Stimulated activated CD8-positive, alpha-beta memory T cell treated with anti-CD3 and anti-CD28 coated beads, Interleukin-15, amount 100 ng/mL, for 4 hours (primary cell): ENCODE results near the gene LRR1.
"Not testable (repeated sequence)": the region's sequence is repeated elsewhere in the genome, so short reads cannot be mapped to it uniquely, and the experiment has no call there.

Experiments used
- DNase-seq, 2 donors: peaks; one replicate each; pipeline ENCODE4 v3.0.0-alpha.2; 2020; ENCODE audit warnings: low read depth in 2 of 2

The LRR1 gene, protein sequence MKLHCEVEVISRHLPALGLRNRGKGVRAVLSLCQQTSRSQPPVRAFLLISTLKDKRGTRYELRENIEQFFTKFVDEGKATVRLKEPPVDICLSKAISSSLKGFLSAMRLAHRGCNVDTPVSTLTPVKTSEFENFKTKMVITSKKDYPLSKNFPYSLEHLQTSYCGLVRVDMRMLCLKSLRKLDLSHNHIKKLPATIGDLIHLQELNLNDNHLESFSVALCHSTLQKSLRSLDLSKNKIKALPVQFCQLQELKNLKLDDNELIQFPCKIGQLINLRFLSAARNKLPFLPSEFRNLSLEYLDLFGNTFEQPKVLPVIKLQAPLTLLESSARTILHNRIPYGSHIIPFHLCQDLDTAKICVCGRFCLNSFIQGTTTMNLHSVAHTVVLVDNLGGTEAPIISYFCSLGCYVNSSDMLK

DNA sequence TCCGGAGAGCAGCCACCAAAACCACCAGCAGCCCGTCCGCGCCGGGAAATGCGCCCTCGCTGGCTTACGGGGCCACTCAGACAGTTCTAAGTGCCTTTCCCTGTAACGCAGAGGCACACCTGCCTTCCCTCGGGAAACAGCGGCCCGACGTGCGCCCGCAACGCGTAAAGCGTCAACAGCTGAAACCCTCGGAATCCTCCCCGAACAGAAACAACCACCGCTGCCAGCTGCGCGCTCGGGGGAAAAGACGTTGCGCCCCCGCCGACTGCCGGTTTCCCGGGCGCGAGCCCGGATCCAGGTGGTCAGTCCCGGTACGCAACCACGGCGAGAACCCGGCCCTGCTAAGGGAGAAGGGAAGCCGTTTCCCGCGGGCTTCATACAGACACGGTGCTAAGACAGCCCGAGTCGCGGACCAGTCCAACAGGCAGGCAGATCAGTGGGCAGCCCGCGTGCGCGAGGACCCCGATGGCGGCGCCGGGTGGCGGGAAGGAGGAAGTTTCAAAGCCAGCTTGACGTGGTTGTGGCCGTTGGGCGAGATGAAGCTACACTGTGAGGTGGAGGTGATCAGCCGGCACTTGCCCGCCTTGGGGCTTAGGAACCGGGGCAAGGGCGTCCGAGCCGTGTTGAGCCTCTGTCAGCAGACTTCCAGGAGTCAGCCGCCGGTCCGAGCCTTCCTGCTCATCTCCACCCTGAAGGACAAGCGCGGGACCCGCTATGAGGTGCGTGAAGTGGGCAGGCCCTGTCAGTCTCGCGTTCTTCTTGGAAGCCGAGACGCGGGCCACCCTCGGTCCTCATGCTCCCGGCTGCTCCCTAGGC, at the start of gene LRR1:
TSS of gene LRR1 (plus strand) at position 456 of the 816 bp plus-strand sequence. CDS start at position 537, 81 bp downstream.
- DNase-seq, result peak; percentile 64 to 70

DNA sequence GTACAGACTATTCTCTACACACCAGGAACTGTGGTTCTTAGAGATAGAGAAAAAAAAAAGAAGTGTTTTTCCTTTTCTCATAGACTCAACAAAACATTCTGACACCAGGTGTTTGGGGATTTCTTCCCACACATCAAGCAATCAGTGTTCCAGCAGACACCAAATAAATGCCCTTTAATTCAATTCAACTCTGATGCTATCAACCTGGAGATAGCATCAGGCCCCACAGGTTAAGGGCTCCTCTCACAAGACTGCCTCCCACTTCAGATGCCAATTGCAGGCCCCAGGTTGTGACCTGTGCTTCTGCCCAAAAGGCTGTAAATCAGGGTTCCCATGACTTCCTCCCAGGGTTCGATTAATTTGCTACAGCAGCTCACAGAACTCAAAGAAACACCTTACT, 49.3 kb upstream of the LRR1 start:
- DNase-seq, result no peak

GRCh38 chr14:49549881-49550280, 48.9 kb upstream of the LRR1 start:
- DNase-seq, result no peak

DNA sequence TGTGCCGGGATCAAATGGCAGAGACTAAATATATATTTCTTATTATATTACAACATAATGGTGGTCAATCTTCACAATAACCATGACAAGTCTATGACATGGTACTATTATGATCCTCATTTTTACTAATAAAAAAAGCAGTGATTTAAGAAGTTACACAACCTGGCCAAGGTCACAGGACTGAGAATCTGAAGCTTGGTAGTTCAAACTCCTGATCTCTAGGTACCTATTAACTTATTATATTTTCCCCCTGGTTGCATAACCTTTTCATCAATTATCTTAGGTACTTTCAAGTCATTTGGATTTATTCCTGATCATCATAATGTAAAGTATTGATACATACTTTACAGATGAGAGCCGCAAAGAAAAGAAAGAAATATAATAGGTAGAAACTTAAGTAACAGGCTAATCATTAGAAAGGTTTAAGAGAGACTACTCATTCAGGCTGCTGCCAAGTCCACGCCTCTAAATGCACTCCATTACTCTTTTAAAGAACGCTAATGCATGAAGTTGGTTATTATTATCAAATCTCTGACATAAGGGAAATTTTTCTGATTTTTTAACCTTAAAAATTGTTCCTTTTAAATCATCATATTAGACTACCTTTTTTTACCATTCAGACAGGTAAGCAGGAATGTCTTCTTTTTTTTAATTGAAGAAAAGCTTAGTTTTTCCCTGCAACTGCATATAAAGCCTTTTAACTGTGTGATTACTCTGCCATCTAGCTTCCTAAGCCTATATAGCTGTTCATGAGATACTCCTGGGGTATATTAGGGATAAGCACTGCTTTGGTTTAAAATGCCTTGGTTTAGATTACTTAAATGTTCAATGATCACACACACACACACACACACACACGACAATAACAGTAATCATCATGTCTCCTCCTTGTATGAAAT, 48.2 kb upstream of the LRR1 start:
- no peak for DNase-seq

DNA sequence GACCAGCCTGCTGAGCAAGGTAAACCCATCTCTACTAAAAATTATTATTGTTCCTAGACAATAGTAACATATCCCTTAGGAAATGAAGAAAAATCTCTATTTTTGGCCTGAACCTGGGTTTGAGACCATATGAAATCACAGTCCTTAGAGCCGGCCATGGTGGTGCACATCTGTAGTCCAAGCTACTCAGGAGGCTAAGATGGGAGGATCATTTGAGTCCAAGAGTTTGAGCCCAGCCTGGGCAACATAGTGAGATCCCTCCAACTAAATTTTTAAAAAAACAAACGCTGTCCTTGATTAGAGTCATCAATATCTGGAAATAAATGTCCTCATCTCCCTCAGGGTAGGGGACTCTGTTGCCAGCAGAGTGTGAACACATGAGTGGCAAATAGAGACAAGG, 47.2 kb upstream of the LRR1 start:
- DNase-seq, result no peak

DNA sequence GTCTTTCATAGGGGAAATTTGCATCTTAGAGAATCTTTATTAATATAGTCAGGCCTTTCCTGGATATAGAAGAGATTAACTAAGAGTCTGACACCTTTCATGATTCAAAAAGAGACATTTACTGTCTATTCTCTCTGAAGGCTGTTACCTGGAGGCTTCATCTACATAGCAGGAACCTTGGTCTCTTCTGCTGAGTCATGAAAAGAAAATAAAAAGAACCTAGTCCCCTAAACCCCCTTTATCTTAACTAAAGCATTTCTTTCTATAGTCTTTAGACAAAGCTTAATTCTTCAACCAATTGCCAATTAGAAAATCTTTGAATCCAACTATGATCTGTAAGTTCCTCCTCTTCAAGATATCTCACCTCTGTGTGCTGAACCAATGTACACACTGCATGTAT, 45.6 kb upstream of the LRR1 start:
- DNase-seq, result no peak

GRCh38 chr14:49553892-49554291, 44.8 kb upstream of the LRR1 start:
- DNase-seq, result no peak

- no peak for DNase-seq
Observed at GRCh38 chr14:49559979-49560768, 38.6 kb upstream of the LRR1 start.

DNA sequence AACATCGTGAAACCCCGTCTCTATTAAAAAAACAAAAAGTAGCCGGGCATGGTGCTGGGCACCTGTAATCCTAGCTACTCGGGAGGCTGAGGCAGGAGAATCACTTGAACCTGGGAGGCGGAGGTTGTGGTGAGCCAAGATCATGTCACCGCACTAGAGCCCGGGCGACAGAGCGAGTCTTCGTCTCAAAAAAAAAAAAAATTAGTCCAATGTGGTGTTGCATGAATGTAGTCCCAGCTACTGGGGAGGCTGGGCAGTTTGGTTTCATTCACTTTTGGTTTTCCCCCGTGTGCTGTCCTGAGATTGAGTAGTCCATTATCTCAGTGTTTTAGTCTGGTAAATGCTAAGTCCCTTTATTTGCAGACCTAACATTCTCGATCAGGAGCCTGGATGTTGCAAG, 32.0 kb upstream of the LRR1 start:
- no peak for DNase-seq

DNA sequence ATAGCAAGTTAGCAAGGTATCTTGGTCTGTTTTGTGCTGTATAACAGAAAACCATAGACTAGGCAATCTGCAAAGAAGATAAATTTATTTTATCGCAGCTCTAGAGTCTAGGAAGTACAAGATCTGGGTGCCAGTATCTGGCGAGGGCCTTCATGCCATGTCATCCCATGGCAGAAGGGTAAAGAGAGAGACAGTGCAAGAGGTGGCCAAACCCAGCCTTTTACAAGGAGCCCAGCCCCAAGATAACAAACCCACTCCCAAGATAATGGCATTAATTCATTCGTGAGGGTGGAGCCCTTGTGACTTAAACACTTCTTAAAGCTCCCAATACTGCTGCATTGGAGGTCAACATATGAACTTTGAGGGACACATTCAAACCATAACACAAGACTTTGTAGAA, 29.5 kb upstream of the LRR1 start:
- DNase-seq, result no peak

DNA sequence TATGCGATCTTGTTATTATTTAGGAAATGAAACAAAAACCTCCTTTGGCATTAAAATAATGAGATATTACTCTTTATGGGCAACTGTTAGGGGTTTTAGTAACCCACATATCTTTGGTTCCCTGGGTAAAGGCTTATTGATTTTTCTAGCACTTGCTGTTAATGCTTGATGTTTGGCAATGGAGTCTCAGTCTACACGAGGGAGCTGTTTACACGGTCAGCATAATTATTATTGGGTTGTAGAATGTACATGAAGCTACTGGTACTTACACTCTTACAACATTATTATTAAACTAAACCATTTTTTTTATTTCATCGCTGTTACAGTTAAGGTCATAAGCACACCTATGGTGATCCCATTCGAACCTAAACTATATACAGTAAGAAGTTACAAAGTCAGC, 24.7 kb upstream of the LRR1 start:
- no peak for DNase-seq

- no peak for DNase-seq
Observed at GRCh38 chr14:49578141-49578540, 20.6 kb upstream of the LRR1 start.

- DNase-seq, result no peak
Observed at GRCh38 chr14:49579841-49580240, 18.9 kb upstream of the LRR1 start.

DNA sequence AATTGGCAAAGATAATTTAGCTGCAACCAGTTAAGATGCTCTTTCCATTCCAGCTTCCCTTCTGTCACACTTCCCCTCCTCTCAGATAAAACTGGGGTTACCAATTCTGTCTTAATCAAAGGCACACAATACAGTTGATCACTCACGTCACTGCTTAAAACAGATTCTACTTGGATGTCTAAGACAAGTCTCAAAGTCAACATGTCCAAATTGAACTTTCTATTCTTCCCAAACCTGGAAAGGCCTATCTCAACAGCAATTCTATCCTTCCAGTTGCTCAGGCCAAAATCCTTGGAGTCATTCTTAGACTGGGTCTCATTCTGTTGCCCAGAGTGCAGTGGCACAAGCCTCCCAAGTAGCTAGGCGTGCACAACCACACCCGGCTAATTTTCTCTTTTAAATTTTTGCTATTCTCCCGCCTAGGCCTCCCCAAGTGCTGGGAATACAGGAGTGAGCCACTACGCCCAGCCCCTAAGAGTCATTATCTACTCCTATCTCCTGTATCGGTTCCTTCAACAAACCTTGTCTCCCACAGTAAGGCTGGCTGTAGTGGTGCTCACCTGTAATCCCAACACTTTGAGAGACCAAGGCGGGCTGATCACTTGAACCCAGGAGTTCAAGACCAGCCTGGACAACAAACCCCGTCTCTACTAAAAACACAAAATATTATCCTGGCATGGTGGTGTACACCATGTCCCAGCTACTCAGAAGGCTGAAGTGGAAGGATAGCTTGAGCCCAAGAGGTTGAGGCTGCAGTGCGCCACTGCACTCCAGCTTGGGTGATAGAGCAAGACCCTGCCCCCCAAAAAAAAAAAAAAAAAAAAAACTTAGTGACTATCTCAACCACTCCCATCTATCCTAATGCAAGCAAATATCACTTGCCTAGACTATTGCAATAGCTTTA, 17.3 kb upstream of the LRR1 start:
- no peak for DNase-seq

GRCh38 chr14:49582113-49582977, 16.4 kb upstream of the LRR1 start:
- no peak for DNase-seq

GRCh38 chr14:49583629-49584028, 15.1 kb upstream of the LRR1 start:
- no peak for DNase-seq

GRCh38 chr14:49584058-49584457, 14.7 kb upstream of the LRR1 start:
- no peak for DNase-seq

DNA sequence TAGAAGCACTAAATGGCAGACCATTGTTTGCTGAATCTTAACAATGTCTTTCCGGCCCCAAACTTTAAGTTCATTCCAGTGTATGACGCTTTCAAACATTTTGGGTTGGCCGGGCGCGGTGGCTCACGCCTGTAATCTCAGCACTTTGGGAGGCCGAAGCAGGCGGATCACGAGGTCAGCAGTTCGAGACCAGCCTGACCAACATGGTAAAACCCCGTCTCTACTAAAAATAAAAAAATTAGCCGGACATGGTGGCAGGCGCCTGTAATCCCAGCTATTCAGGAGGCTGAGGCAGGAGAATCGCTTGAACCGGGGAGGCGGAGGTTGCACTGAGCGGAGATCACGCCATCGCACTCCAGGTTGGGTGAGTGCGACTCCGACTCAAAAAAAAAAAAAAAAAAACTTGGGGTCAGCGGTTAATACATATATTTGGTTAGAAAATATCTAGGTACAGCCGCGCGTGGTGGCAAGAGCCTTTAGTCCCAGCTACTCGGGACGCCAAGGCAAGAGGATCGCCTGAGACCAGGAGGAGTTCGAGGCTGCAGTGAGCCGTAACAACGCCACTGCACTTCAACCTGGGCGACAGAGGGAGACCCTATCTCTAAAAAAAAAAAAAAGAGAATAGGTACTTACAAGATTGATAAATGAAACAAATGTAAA, 13.6 kb upstream of the LRR1 start:
- not testable (repeated sequence) for DNase-seq
